ENCODE measurements around the gene PHF20.

DNA sequence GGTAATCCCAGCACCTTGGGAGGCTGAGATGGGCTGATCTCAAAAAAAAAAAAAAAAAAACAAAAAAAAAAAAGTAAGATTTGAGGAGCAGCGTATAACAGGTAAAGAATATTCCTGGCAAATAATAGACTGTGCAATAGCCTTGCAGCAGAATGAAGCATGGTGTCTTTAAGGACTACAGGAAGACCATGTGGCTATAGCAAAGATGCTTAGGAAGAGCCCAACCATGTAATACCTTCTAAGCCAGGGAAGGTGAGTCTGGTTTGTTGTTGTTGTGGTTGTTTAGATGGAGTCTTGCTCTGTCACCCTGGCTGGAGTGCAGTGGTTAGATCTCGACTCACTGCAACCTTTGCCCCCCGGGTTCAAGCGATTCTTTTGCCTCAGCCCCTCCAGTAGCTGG, 15.4 kb upstream of the PHF20 start:
- TF ChIP-seq EZH2 (IDR thresholded peaks at IDR 0.05; ENCODE audit: borderline replicate concordance, insufficient read depth, low read length, poor library complexity, severe bottlenecking) (no peak), CTCF (IDR thresholded peaks at IDR 0.05; ENCODE audit: poor library complexity, severe bottlenecking) (no peak), RAD21 (conservative IDR thresholded peaks at IDR 0.05) (no peak), POLR2AphosphoS5 (IDR thresholded peaks at IDR 0.05) (no peak)
